ENCODE results near the gene HOXA7.

DNA sequence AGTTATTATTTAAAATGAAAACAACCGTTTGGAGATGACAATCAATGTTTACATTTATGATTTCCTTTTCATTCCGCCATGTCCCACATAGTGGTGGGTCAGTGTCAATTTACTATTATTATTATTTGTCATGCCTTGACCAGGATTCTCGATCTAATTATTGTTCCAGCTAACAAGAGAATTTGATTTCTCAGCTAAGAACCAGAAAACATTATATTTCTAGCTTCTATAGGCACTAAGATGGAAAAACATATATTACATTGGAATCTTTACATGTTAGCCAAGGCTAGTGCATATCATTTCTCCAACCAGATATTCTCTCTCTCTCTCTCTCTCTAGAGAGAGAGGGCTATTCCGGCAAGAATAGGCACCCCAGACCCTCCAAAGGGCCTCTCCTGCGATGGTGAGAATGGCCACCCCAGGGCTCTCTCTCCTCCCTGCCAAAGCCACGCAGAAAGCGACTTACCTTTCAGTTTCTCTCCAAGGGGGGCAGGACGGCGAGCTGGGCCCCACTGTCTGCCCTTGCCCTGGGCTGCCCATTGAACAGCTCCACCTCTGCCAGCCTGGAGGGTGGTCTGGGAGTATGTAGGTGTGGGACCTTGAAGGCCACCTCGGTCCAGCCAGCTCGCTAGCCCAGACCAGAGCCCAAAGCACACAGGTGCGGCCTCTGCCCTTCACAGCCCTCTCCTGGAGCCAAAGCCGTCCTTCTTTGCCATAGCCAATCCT is 6.5 kb downstream of the HOXA7 start:
- TF ChIP-seq, protein P1, sequence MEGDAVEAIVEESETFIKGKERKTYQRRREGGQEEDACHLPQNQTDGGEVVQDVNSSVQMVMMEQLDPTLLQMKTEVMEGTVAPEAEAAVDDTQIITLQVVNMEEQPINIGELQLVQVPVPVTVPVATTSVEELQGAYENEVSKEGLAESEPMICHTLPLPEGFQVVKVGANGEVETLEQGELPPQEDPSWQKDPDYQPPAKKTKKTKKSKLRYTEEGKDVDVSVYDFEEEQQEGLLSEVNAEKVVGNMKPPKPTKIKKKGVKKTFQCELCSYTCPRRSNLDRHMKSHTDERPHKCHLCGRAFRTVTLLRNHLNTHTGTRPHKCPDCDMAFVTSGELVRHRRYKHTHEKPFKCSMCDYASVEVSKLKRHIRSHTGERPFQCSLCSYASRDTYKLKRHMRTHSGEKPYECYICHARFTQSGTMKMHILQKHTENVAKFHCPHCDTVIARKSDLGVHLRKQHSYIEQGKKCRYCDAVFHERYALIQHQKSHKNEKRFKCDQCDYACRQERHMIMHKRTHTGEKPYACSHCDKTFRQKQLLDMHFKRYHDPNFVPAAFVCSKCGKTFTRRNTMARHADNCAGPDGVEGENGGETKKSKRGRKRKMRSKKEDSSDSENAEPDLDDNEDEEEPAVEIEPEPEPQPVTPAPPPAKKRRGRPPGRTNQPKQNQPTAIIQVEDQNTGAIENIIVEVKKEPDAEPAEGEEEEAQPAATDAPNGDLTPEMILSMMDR (IDR thresholded peaks at IDR 0.05), result no peak
- TF ChIP-seq POLR2AphosphoS5 (IDR thresholded peaks at IDR 0.05) (no peak), POLR2A (IDR thresholded peaks at IDR 0.05) (no peak), EP300 (IDR thresholded peaks at IDR 0.05; ENCODE audit: low read depth) (no peak)
